OCI-LY1 (cell line): ENCODE results near the gene OGDHL.

Experiments used
- H2AFZ ChIP-seq: fragments of 200-600 bp; sonication (generic), shearing (Covaris generic); 2 replicates; pipeline ENCODE4 v1.6.0; 2014; ENCODE audit warnings: antibody characterized with exemption, mild to moderate bottlenecking, low read length
- H3F3A ChIP-seq: fragments of 200-600 bp; sonication (generic), shearing (Covaris generic); 2 replicates; pipeline ENCODE4 v1.6.0; 2014; ENCODE audit warnings: mild to moderate bottlenecking, antibody characterized with exemption, low read length, moderate library complexity; ENCODE audit not compliant: insufficient read depth
- H3K27ac ChIP-seq: fragments of 200-600 bp; sonication (generic); 2 replicates; pipeline ENCODE4 v1.5.1; 2014; ENCODE audit warnings: low read length, mixed run types, mild to moderate bottlenecking, low read depth; ENCODE audit not compliant: poor library complexity, severe bottlenecking
- H3K27me3 ChIP-seq: fragments of 200-600 bp; sonication (generic); 2 replicates; pipeline ENCODE4 v1.6.0; 2014; ENCODE audit warnings: antibody characterized with exemption, mild to moderate bottlenecking, low read length, moderate library complexity; ENCODE audit not compliant: insufficient read depth
- H3K36me3 ChIP-seq: fragments of 200-600 bp; sonication (generic); 2 replicates; pipeline ENCODE4 v1.6.1; 2014; ENCODE audit warnings: mild to moderate bottlenecking, antibody characterized with exemption, low read length, moderate library complexity, mixed read lengths; ENCODE audit not compliant: insufficient read depth
- H3K4me1 ChIP-seq: fragments of 200-600 bp; sonication (generic); 2 replicates; pipeline ENCODE4 v1.5.1; 2014; ENCODE audit warnings: mild to moderate bottlenecking, low read length, moderate library complexity; ENCODE audit not compliant: insufficient read depth, severe bottlenecking
- H3K4me2 ChIP-seq: fragments of 200-600 bp; sonication (generic), shearing (Covaris generic); 2 replicates; pipeline ENCODE4 v1.6.1; 2014; ENCODE audit warnings: low read length
- H3K4me3 ChIP-seq: fragments of 200-600 bp; sonication (generic); 2 replicates; pipeline ENCODE4 v1.5.1; 2014; ENCODE audit warnings: low read length, low read depth, mild to moderate bottlenecking, mixed read lengths; ENCODE audit not compliant: poor library complexity, severe bottlenecking
- H3K79me2 ChIP-seq: fragments of 200-600 bp; shearing (Covaris generic); 2 replicates; pipeline ENCODE4 v1.6.1; 2016; ENCODE audit warnings: mixed run types, low read length, mixed read lengths; ENCODE audit not compliant: insufficient read depth
- H3K9ac ChIP-seq: fragments of 200-600 bp; sonication (generic), shearing (Covaris generic); 2 replicates; pipeline ENCODE4 v1.6.1; 2014; ENCODE audit warnings: mild to moderate bottlenecking, low read length, mixed read lengths
- H3K9me2 ChIP-seq: fragments of 200-600 bp; sonication (generic), shearing (Covaris generic); 2 replicates; pipeline ENCODE4 v1.6.1; 2014; ENCODE audit warnings: low read depth, mild to moderate bottlenecking, low read length, mixed read lengths
- H3K9me3 ChIP-seq: fragments of 200-600 bp; shearing (Covaris generic); 2 replicates; pipeline ENCODE4 v1.6.1; 2014; ENCODE audit warnings: low read length, mixed read lengths
- H4K20me1 ChIP-seq: fragments of 200-600 bp; sonication (generic), shearing (Covaris generic); 2 replicates; pipeline ENCODE4 v1.6.0; 2016; ENCODE audit warnings: mild to moderate bottlenecking, low read length; ENCODE audit not compliant: insufficient read depth
- CTCF ChIP-seq: fragments of 200-600 bp; sonication (generic), shearing (Covaris generic); IDR thresholded peaks from 2 replicates; pipeline ENCODE4 v1.5.1; 2017; ENCODE audit warnings: mild to moderate bottlenecking, antibody characterized with exemption, low read length, moderate library complexity, mixed read lengths
- EZH2 ChIP-seq: fragments of 200-600 bp; sonication (generic), shearing (Covaris generic); IDR thresholded peaks from 2 replicates; pipeline ENCODE4 v1.8.0; 2017; ENCODE audit warnings: borderline replicate concordance, mixed run types, mild to moderate bottlenecking, antibody characterized with exemption, low read length, moderate library complexity, mixed read lengths

OGDHL gene

GRCh38 chr10:49744091-49744685 is 17.9 kb downstream of the OGDHL start:
- H3K9me2 ChIP-seq: no peaks in the 10 kb centered on the region
- no peak overlapping the region for H3K4me2 ChIP-seq

GRCh38 chr10:49743464-49744075 is 18.6 kb downstream of the OGDHL start:
- no peaks in the 10 kb centered on the region for H3K9me3 ChIP-seq
- H3K4me2 ChIP-seq: no peak overlapping the region
- H3K36me3 ChIP-seq: no peaks in the 10 kb centered on the region
- no peak overlapping the region for H2AFZ ChIP-seq
- no peaks in the 10 kb centered on the region for H3K27me3 ChIP-seq
- H3K79me2 ChIP-seq: no peaks in the 10 kb centered on the region
- H3K9me2 ChIP-seq: no peaks in the 10 kb centered on the region
- no peaks in the 10 kb centered on the region for H3F3A ChIP-seq
- TF ChIP-seq CTCF (no peak), EZH2 (no peak)
- H4K20me1 ChIP-seq: no peaks in the 10 kb centered on the region
- no peak overlapping the region for H3K9ac ChIP-seq
- H3K27ac ChIP-seq: no peak overlapping the region
- no peaks in the 10 kb centered on the region for H3K4me1 ChIP-seq
- H3K4me3 ChIP-seq: no peak overlapping the region

More at GRCh38 chr10:49744091-49744685, 17.9 kb downstream of the OGDHL start:
- Histone ChIP-seq H3F3A (no peaks in the 10 kb centered on the region), H3K9me3 (no peaks in the 10 kb centered on the region), H4K20me1 (no peaks in the 10 kb centered on the region), H3K79me2 (no peaks in the 10 kb centered on the region), H3K27me3 (no peaks in the 10 kb centered on the region), H2AFZ (no peak overlapping the region), H3K36me3 (no peaks in the 10 kb centered on the region), H3K9ac (no peak overlapping the region), H3K27ac (no peak overlapping the region), H3K4me1 (no peaks in the 10 kb centered on the region), H3K4me3 (no peak overlapping the region)
- TF ChIP-seq CTCF: no peak
- TF ChIP-seq EZH2: no peak

- Histone ChIP-seq H3K79me2 (no peaks in the 10 kb centered on the region), H3K4me2 (no peak overlapping the region), H3K36me3 (no peaks in the 10 kb centered on the region), H2AFZ (no peak overlapping the region), H3K9me3 (no peaks in the 10 kb centered on the region), H3K9ac (no peak overlapping the region), H3K4me3 (no peak overlapping the region), H4K20me1 (no peaks in the 10 kb centered on the region), H3K4me1 (no peaks in the 10 kb centered on the region), H3F3A (no peaks in the 10 kb centered on the region), H3K27me3 (no peaks in the 10 kb centered on the region), H3K27ac (no peak overlapping the region), H3K9me2 (no peaks in the 10 kb centered on the region)
- TF ChIP-seq CTCF: no peak
- TF ChIP-seq EZH2: no peak
Measured at GRCh38 chr10:49742683-49743463, 19.2 kb downstream of the OGDHL start.
